ENCODE results near the gene TRAF7.
A peak's percentile ranks its signal among the peaks of the same experiment; 100 is the strongest.

Gene TRAF7

DNA sequence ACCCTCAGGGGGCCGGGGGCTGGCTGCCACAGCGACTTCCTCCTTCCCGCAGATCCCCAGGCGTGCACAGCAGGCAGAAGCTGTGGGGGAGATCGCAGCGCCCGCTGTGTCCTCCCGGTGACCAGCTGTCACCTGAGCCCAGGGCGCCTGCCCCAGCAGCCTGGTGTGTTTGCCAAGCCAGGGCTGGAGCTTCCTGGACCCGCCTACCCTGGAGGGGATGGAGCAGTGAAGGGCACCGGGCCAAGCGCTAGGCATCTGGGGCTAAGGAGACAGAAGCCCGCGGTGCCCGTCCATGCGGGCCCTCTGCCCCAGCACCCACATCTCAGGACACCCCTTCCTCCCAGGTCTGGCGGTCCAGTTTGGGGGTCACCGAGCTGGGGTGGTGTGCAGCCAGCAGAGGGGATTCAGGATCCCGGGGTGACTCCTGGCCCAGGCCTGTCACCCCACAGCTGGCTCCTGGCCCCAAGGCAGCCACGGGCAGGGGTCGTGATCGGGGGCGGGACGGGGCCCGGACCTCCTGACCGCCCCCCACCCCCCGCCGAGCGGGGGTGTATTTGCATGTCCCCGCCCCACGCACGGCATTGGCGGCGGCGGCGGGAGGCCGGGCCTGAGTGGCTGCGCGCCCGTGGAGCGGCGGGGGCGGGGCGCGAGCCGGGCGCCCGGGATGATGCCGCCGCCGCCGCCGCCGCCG is 7.5 kb upstream of the TRAF7 start, which contains the start of gene RAB26:
Gene RAB26, plus strand, starts transcription at position 645 of the 691 bp plus-strand sequence. CDS start 159 bp downstream, outside the sequence.
- peak in 1 of 2 donors; percentile 49 for DNase-seq (ENCODE audit: low read depth in 2 of 2)

DNA sequence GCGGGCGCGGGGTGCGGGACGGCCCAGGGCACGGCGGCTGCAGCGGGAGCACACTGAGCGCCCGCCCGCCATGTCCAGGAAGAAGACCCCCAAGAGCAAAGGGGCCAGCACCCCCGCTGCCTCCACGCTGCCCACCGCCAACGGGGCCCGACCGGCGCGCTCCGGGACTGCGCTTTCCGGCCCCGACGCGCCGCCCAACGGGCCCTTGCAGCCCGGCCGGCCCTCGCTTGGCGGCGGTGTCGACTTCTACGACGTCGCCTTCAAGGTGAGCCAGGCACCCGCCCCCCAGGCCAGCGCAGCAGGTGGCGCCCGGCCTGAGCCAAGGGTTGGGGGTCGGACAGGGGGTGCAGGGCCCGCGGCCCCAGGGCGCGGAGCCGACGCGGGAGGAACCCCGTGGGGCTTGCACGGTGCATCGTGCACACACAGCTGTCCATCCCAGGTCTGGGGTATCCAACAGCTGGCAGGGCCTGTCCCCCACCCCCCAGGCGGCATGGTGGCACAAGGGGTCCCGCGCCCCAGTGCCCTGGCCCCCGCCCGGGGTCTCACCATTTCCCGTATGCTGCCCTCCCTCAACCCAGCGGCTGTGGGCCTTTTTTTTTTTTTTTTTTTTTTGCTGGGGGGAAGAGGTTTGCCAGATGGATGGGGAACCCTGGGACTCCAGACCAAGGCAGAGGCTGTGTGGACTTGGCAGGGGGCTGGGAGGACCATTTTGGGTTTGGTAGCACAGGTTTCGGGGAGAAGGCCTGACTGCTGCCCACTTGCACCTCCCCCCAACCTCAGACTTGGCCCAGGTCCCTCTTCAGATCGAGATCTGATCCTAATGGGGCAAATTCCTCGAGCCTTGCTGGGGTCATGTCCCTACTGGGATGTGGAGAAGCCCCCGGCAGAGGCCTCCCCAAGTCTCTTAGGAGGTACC is 6.6 kb upstream of the TRAF7 start:
- no peak for DNase-seq (ENCODE audit: low read depth in 2 of 2)

DNA sequence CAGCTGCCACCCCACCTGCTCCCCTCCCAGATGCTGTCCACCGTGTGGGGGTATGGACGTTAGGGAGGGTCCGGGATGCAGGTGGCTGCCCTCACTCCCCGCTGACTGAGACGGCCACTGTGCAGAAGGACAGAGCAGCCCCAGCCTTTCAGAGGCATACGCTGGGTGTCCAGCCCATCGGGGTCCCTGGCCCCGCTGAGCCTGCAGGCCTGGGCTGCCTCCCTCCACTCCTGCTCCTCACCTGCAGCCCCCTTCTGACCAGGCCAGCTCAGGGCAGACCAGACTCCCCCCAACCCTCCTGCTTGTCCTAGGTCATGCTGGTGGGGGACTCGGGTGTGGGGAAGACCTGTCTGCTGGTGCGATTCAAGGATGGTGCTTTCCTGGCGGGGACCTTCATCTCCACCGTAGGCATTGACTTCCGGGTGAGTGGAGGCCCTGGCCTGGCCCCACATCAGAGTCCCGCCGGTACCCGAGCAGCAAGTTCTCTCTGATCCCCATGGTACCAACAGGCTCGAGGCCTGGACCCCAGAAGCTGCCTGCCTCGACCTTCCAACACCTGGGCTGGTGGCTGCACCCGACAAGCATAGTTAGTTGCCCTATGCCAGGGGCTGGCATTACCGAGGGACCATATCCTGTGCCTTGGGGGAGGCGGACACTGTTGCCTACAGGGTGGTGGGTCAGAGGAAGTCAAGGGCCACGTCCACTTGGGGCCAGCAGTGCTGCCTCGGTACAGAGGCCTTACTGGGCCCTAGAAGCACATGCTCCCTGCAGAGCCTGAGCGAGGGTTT is 5.8 kb upstream of the TRAF7 start:
- DNase-seq (ENCODE audit: low read depth in 2 of 2) = peak in 1 of 2 donors; percentile 24

DNA sequence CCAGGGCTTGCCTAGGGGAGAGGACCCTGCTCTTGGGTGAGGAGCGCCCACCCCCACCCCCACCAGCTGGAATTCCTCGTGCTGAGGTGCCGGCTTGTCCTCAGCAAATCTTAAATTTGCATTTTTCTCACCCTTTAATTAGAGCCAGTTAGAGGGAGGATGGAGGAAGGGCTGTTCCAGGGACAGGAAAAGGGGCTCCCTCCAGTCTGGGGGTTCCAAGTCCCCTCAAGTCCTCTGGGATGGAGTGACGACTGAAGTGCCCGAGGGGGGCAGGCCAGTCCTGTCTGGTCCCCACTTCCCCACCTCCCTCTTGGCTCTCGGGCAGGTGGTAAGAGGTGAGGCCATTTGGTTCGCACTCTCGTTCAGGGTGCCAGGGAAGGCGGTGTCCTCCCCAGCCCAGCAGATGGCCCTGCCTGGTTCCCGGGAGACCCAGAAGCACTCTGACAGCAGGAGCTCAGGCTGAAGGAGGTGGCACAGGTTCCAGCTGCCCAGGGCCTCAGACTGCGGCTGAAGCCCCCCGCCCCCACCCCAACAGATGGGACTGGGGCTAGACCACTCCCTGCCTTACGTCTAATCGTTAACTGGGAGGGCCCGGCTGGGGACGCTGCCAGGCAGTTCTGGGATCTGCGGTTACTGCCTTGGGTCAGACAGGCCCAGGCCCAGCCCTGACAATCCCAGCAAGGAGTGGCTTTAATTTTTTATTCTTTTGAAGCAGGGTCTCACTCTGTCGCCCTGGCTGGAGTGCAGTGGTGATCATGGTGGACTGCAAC is 5.0 kb upstream of the TRAF7 start:
- DNase-seq (ENCODE audit: low read depth in 2 of 2) = peak in 1 of 2 donors; percentile 23

DNA sequence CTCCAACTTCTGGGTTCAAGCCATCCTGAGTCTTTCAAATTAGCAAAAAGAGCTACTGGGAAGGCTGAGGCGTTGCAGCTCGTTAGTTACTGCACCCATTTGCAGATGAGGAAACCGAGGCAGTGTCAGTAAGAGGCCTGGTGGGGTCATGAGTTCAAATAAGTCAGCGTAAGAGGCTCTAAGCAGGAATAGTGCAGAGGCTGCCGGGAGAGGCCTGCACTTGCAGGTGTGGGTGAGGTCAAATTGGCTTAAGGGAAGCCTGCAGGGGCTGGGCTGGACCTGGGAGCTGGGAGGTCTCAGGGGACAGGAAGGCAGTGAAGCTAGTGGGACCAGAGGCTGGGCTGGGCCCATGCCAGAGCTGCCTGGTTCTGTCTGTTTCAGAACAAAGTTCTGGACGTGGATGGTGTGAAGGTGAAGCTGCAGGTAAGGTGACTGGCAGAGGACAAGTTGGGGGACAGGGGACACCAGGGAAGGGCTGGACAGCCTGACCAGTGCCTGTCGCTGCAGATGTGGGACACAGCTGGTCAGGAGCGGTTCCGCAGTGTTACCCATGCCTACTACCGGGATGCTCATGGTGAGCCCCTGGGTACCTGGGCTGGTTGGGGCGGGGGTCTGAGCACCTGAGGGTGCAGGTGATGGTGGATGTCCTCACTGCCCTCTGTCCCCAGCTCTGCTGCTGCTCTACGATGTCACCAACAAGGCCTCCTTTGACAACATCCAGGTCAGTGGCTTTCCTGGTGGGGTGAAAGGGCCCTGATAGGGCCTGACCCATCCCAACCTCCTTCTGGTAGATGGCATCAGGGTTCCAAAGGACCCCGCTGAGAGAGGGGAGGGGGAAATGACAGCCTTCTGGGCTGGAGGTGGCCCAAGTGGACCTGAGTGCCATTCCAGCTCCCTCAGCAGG is 4.1 kb upstream of the TRAF7 start:
- DNase-seq (ENCODE audit: low read depth in 2 of 2) = peak in 1 of 2 donors; percentile 24

DNA sequence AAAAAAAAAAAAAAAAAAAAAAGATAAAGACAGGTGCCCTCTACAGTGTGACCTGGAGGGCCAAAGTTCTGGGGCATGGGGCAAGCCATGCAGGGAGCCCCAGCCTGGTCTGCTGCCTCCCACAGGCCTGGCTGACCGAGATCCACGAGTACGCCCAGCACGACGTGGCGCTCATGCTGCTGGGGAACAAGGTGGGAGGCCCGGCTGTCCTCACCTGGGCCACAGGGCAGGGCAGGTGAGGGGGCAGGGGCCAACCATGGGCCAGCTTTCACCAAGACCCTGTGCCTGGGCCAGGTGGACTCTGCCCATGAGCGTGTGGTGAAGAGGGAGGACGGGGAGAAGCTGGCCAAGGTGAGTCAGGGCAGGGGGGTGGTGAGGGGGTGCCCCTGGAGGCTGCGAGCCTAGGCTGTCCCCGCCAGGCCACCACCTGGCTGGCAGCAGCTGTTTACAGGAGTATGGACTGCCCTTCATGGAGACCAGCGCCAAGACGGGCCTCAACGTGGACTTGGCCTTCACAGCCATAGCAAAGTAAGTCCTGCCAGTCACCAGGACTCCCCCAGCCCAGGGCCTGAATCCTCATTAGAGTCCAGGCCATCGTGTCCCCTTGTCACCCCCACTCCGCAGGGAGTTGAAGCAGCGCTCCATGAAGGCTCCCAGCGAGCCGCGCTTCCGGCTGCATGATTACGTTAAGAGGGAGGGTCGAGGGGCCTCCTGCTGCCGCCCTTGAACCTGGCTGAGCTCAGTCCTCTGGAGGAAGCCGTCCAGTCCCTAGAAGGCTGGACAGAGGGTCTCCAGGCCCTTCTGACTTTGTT is 2.7 kb upstream of the TRAF7 start:
- DNase-seq (ENCODE audit: low read depth in 2 of 2) = peak in 1 of 2 donors; percentile 37

DNA sequence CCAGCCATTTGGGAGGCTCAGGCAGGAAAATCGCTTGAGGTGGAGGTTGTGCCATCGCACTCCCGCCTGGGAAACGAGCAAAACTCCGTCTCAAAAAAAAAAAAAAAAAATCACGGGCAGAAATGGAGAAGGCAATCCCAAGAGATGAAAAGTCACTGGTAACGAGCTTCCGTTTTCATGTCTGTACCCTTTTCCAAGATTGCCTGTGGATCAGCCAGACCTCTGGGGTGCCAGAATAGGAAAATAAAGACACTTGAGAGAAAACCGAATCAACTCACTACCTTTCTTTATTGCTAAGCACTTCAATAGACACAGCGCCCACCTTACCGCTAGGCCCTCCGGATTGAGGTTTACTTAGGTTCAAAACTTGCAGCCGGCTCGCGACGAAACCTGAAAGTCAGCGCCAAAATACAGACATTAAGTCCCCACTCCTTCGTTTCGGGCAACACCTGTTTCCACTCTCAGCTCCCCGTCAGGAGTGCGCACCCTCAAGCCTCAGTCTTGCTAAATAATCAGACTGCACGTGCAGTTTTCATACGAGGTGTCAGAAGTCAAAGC is 970 bp upstream of the TRAF7 start:
- peak in 1 of 2 donors; percentile 43 for DNase-seq (ENCODE audit: low read depth in 2 of 2)

DNA sequence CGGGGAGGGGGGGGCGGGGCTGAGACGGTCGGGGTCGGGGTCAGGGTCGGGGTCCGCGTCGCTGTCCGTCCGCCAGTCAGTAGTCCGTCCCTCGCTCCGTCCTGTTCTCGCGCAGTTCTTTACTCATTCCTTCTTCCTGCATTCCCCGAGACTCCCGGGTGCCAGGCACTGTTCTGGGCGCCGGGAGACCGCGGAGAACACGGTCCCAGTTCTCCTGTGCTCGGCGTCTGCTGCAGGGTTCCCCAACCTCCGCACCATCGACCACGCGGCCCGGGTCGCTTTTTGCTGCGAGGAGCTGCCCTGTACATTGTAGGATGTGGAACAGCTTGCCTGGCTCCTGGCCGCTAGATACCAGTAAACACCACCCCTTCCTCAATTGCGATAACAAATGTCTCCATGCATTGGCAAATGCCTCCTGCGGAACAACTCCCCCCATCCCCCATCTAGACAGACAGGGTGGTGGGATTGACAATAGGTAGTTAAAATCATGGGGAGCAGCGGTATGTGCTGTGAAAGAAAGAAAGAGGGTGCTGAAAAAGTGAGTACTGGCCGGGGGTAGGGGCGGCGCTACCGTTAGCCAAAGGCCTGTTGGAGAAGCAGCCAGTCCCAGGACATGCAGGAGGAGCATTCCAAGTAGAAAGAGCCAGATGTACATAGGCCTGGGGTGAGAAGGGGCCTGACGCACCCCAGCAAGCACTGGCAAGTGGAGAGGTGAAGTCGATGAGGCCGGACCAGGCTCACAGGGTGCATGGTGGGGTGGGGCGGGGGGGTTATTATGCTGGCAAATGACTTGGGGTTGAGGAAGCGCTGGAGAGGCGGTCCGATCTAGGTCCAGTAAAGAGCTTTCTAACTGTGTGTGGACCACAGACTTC is 631 bp downstream of the TRAF7 start:
- no peak for DNase-seq (ENCODE audit: low read depth in 2 of 2)

DNA sequence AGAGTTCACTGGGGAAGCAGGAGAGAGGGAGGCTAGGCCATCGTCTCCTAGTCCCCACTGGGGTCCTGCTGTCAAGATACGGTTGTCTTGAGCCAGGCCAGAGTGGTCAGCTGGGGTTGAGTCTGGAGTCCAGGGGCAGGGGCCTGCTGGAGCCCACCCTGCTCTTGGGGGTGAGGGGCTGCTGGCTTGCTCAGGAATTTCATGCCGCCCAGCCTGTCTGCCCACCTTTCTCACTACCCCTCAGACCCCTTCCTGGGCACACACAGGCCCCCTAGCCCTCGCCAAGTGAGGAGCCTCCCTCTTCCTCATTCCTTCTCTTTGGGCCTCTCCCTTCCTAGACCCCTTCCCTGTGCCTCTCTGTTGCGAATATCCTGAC is 1.3 kb downstream of the TRAF7 start:
- no peak for DNase-seq (ENCODE audit: low read depth in 2 of 2)

DNA sequence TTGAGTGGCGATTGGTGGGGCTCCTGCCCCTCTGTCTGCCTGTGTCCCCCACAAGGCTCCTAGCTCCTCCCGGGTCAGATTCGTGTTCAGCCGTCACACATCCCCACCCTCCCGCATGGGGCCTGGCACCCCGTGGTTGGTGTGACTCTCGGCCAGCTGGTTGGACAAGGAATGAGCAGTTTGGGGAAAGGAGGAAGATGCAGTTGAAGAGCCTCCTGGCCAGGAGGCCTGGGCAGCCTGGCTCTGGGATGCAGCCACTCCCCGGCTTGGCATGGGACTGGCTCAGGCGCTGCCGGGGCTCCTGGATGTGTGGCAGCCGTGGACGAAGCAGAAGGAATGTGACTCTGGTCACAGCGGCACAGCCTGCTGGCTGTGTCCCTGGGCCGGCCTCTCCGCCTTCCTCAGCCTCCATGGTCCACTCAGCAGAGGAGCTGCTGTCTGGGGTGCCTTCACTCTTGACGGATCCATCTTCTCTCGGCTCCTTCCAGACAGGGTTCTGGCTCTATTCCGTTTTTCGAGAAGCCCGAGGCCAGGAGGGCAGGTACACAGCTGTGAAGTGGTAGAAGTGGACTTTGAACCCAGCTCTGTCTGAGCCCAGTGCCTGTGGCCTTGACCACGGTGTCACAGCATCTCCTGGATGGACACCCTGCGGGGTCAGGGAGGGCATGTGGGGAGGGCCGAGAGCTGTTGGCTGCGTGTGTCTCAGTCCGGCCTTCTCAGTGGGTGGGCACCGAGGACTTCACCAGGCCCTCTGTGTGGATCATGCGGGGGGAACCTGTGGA is 2.1 kb downstream of the TRAF7 start:
- no peak for DNase-seq (ENCODE audit: low read depth in 2 of 2)

DNA sequence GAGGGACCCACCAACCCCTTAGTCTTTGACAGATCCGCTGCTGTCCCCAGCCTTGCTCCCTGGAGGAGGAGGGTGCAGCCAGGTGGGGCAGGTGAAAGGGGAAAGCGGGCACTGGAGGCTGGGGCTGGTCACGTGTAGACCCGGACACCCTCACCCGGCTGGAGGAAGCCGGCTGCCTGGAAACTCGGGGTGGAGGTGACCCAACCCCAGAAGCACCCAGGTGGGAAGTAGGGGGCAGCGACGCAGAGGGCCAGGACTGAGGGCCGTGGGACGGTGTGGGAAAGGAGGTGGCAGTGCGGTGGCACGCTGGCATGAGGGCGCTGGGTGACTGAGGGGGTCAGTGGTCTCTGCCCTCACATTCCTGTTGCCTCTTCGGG is 2.7 kb downstream of the TRAF7 start:
- no peak for DNase-seq (ENCODE audit: low read depth in 2 of 2)

DNA sequence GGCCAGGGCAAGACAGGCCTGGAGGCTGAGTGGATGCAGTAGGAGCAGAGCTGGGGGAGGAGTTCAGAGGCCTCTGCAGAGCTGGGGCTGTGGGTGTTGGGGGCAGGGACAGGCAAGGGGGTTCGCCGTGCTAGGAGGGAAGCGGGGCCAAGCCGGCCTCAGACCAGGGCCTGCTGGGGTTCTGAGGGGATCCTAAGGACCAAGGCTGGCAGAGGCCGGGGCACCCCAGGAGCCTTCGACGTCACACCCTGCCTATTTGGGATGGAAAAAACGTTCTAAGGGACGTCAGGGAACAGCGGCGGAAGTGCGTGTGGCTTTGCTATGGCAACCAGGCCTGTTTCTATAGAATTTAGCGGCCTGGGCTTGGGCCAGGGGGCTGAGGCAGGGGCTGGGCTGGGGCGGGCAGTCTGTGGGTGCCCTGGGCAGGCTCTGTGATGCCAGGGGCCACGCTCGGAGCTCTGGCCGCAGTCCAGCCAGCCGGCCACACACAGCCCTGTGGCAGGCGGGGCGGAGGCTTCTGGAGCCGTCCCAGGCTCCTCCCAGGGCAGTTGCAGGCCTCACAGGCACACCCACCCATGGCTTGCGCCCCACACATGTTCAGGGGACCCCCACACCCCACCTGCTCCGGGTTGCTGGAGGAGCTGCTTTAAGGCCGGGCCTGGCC is 3.7 kb downstream of the TRAF7 start:
- no peak for DNase-seq (ENCODE audit: low read depth in 2 of 2)

DNA sequence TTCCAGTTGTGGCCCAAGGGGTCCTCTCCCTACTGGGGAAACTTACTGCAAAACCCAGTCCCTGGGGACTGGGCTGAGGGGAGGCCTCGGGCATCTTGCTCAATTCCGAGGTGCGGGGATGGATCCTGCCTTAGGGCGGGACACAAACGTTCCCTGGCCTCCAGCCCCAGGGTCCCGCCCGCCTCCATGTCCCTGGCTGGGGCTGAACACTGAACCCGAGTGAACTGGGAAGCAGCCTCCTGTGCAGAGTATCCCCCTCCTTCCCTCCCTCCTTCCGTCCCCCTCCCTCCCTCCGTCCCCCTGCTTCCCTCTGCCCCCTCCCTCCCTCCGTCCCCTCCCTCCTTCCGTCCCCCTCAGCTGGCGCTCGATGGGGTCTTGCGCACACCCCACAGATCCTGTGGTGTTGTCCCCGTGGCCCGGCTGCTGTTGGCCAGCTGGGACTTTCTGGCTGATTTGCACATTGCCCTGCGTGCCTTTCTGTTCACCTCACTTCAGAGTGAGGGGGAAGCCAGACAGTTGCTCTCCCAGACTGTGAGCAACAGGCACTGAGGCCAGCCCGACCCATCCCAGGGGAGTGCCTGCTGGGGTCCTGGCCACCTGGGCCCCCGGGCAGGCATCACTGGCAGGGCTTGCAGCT is 5.5 kb downstream of the TRAF7 start:
- DNase-seq (ENCODE audit: low read depth in 2 of 2) = no peak

DNA sequence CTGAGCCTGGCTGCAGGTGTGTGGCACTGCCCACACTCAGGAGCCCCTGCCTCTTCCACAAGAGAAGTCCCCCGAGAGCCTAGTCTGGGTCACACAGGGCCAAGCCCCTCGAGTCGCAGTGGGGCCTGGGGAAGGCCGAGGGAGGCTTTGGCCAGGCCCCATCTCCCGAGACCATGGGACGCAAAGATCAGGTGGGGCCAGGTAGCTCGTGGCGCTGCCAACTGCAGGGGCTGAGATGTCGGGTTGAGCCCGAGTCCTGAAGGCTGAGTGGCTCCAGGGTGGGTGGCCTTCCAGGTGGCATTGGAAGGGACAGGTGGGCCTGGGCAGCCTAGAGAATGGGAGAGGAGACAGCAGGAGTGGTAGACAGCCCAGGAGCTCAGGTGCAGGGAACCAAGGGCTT is 6.3 kb downstream of the TRAF7 start:
- no peak for DNase-seq (ENCODE audit: low read depth in 2 of 2)

DNA sequence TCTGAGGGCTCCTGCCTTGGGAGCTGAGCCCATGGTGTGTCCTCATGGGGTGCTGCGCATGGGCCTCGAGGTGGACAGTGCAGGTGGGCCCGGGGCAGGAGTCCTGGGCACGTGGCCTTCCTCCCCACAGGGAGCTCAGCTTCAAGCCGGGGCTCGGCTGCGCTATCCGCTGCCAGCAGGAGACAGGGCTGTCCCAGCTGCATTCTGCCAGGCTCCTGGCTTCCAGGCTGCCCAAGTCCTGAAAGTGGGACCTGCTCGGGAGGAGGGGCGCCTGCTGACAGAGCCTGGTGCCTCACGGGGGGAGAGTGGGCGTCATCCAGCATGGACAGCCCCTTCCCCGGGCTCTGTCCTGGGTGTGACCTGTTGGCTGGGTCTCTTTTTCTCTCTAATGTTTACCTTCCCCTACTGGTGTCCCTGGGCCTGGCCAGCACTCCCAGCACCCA is 7.1 kb downstream of the TRAF7 start:
- no peak for DNase-seq (ENCODE audit: low read depth in 2 of 2)

DNA sequence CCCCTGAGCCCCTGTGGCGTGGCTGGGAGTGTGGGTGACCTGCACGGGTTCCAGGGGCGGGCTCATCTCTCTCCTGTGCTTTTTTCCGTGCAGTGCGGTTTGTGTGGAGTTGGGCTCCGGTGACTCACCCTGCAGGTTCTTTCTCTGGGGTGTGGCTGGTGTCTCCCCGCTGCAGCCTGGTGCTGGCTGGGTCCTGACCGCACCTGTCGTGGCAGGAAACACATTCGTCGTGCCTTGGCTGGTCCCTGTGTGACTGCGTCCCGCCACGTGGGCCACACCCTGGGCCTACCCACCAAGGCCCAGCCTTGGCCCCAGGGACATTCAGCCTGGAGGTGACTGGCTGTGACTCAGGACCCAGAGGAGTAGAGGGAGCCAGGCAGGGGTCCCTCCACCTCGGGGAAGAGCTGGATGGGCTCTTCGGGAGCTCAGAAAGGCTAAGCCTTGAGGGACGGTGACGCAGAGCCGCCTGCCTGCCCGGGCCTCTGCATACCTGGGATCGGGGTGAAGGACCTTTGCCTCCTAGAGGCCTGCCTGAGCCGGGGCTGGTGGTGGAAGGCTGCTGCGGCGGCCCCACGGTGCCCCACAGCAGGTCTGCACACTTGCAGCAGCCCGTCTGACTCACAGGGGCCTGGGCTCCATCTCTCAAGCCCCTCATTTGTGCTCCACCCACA is 7.8 kb downstream of the TRAF7 start:
- no peak for DNase-seq (ENCODE audit: low read depth in 2 of 2)
